ENCODE results near the gene ZC3H12C.
"Not testable (repeated sequence)": the region's sequence is repeated elsewhere in the genome, so short reads cannot be mapped to it uniquely, and the experiment has no call there.

Gene ZC3H12C

GRCh38 chr11:110185121-110185591, 92.0 kb downstream of the ZC3H12C start:
- no peak for DNase-seq (ENCODE audit: low read depth in 2 of 2)

GRCh38 chr11:110185599-110185998, 92.4 kb downstream of the ZC3H12C start:
- DNase-seq (ENCODE audit: low read depth in 2 of 2): no peak

GRCh38 chr11:110186456-110186855, 93.3 kb downstream of the ZC3H12C start:
- no peak for DNase-seq (ENCODE audit: low read depth in 2 of 2)

- no peak for DNase-seq (ENCODE audit: low read depth in 2 of 2)
Measured at GRCh38 chr11:110186867-110187266, 93.7 kb downstream of the ZC3H12C start.

- no peak for DNase-seq (ENCODE audit: low read depth in 2 of 2)
Measured at GRCh38 chr11:110187731-110188130, 94.5 kb downstream of the ZC3H12C start.

- no peak for DNase-seq (ENCODE audit: low read depth in 2 of 2)
Measured at GRCh38 chr11:110190885-110191284, 97.7 kb downstream of the ZC3H12C start.

- DNase-seq (ENCODE audit: low read depth in 2 of 2): not testable (repeated sequence)
Measured at GRCh38 chr11:110192604-110193282, 99.6 kb downstream of the ZC3H12C start.

GRCh38 chr11:110194211-110194766, 101.1 kb downstream of the ZC3H12C start:
- DNase-seq (ENCODE audit: low read depth in 2 of 2): not testable (repeated sequence)

GRCh38 chr11:110196241-110196754, 103.1 kb downstream of the ZC3H12C start:
- DNase-seq (ENCODE audit: low read depth in 2 of 2): no peak

- no peak for DNase-seq (ENCODE audit: low read depth in 2 of 2)
Measured at GRCh38 chr11:110196884-110197420, 103.8 kb downstream of the ZC3H12C start.

- DNase-seq (ENCODE audit: low read depth in 2 of 2): no peak
Measured at GRCh38 chr11:110198031-110198729, 105.0 kb downstream of the ZC3H12C start.

GRCh38 chr11:110199184-110199981, 106.2 kb downstream of the ZC3H12C start:
- DNase-seq (ENCODE audit: low read depth in 2 of 2): no peak

GRCh38 chr11:110200241-110200640, 107.0 kb downstream of the ZC3H12C start:
- DNase-seq (ENCODE audit: low read depth in 2 of 2): no peak

GRCh38 chr11:110200836-110201235, 107.6 kb downstream of the ZC3H12C start:
- no peak for DNase-seq (ENCODE audit: low read depth in 2 of 2)

- no peak for DNase-seq (ENCODE audit: low read depth in 2 of 2)
Measured at GRCh38 chr11:110207123-110207522, 113.9 kb downstream of the ZC3H12C start.

GRCh38 chr11:110208678-110209312, 115.6 kb downstream of the ZC3H12C start:
- DNase-seq (ENCODE audit: low read depth in 2 of 2): not testable (repeated sequence)

- DNase-seq (ENCODE audit: low read depth in 2 of 2): not testable (repeated sequence)
Measured at GRCh38 chr11:110209313-110209694, 116.1 kb downstream of the ZC3H12C start.

- DNase-seq (ENCODE audit: low read depth in 2 of 2): no peak
Measured at GRCh38 chr11:110217223-110217877, 124.2 kb downstream of the ZC3H12C start.

- DNase-seq (ENCODE audit: low read depth in 2 of 2): no peak
Measured at GRCh38 chr11:110217936-110218335, 124.7 kb downstream of the ZC3H12C start.

GRCh38 chr11:110219006-110219785, 126.0 kb downstream of the ZC3H12C start:
- DNase-seq (ENCODE audit: low read depth in 2 of 2): no peak

Measured in stimulated activated CD8-positive, alpha-beta memory T cell treated with anti-CD3 and anti-CD28 coated beads, Interleukin-7, amount 100 ng/mL, for 1 hour (primary cell).